ENCODE data around the gene CAMSAP1. TPM values are rescaled to one million over a fixed set of nuclear protein-coding genes. Genes with fewer than 3 reads are reported as not detected.

The CAMSAP1 gene
- total and polyA plus RNA-seq, 10 donors: 2.4 to 34.3 (median 19.8) TPM

- Histone ChIP-seq H3K9me3 (no peaks in the 10 kb centered on the region), H3K27ac (no peak overlapping the region), H3K36me3 (no peaks in the 10 kb centered on the region), H3K27me3 (replicated peaks in 1 of 7) (no peaks in the 10 kb centered on the region), H3K4me1 (peaks cover 18 to 93% (median 48%) of the 10 kb centered on the region in 6 donors), H3K4me3 (no peak overlapping the region)
- intact Hi-C loops (cut with DNase I; ENCODE audit: low total_unique reads): no loop called here
- DNase-seq: no peak
- TF ChIP-seq POLR2AphosphoS5 (IDR thresholded peaks at IDR 0.05) (no peak), CTCF (IDR thresholded peaks at IDR 0.05 in 8 of 11, conservative IDR thresholded peaks at IDR 0.05 in 3 of 11) (no peak), POLR2A (IDR thresholded peaks at IDR 0.05) (no peak)
- 88 to 94% (median 92%) methylated on average over 15 to 19 of the region's 19 CpGs for WGBS, 5 donors
Observed at GRCh38 chr9:135889564-135890189, 17.7 kb downstream of the CAMSAP1 start.

DNA sequence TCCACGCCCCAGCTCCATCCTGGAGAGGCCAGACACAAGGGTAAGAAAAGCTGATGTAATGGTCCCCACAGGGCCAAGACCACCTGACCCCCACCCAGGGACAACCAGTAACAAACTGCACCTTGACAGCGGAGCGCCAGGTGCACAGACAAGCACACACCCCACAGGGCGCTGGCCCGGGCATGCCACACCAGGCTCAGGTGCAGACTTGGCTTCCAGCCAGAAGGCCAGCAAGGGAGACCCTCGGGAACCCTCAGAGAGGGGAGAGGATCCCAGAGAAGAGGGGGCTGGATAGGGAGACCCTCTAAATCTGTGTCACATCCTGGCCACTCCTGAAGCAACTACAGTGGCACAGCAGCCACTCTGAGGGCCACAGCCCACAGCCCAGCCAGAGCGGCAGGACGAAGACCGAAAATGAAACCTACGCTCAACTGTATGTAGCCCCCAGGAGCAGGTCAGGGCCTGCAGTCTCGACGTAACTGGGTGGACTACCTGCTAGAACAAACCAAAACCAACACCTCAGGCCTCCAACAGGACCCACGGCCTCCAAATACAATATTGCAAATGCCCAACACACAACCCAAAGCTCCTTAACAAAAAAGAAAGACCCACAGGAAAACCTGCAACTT, 18.5 kb downstream of the CAMSAP1 start:
- Histone ChIP-seq H3K27me3 (replicated peaks in 1 of 7) (no peaks in the 10 kb centered on the region), H3K36me3 (no peaks in the 10 kb centered on the region), H3K4me1 (peaks cover 18 to 91% (median 47%) of the 10 kb centered on the region in 6 donors), H3K4me3 (no peak overlapping the region), H3K9me3 (no peaks in the 10 kb centered on the region), H3K27ac (no peak overlapping the region)
- no peak for DNase-seq
- 84 to 90% (median 87%) methylated on average over 13 of the region's 13 CpGs for WGBS, 5 donors
- intact Hi-C loops (cut with DNase I; ENCODE audit: low total_unique reads): no loop called here
- TF ChIP-seq POLR2A (IDR thresholded peaks at IDR 0.05) (no peak), POLR2AphosphoS5 (IDR thresholded peaks at IDR 0.05) (no peak), CTCF (IDR thresholded peaks at IDR 0.05 in 8 of 11, conservative IDR thresholded peaks at IDR 0.05 in 3 of 11) (no peak)

DNA sequence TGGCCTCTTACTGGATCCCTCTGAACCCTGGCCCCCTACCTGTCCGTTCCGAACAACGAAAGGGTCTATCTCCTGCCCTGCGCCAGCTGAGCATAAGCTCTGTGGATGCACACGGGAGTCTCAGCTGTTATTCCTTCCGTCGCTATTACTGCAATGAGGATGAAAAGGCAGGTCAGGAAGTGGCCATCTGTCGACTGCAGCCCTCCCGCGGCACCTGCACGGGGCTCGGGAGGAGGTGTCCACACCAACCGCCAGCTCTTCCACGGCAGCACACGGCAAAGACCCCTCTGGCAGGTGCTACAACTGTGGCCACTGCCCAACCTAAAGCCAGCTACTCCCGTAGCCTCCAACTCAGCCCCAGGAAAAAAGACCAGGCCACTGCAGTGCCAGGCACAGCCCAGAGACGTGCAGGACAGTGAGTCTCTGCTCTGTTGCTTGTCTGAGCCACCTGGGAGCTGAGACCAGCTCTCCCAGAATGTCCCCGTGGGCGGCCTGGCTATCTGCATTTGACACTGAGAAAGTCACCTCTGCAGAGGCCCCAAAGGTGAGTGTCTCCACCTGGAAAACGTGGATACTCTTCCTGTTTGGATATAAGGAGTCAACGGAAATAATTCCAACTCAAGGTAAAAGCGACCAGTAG, 19.1 kb downstream of the CAMSAP1 start:
- H3K4me3 ChIP-seq: peak overlapping the region in 2 of 8 donors; percentile 11 to 44
- peak overlapping the region in 7 of 8 donors; percentile 28 to 61 (median 52) for H3K27ac ChIP-seq
- no peaks in the 10 kb centered on the region for H3K36me3 ChIP-seq
- H3K4me1 ChIP-seq: peaks cover 18 to 91% (median 47%) of the 10 kb centered on the region in 6 donors
- WGBS, 5 donors: 69 to 95% (median 78%) methylated on average over 9 to 22 of the region's 22 CpGs
- TF ChIP-seq CTCF (IDR thresholded peaks at IDR 0.05 in 8 of 11, conservative IDR thresholded peaks at IDR 0.05 in 3 of 11) (no peak), POLR2A (IDR thresholded peaks at IDR 0.05) (no peak), POLR2AphosphoS5 (IDR thresholded peaks at IDR 0.05) (no peak)
- DNase-seq: peak; percentile 47
- no peaks in the 10 kb centered on the region for H3K27me3 ChIP-seq (replicated peaks in 1 of 7)
- no peaks in the 10 kb centered on the region for H3K9me3 ChIP-seq
- intact Hi-C loops (cut with DNase I; ENCODE audit: low total_unique reads): no loop called here

DNA sequence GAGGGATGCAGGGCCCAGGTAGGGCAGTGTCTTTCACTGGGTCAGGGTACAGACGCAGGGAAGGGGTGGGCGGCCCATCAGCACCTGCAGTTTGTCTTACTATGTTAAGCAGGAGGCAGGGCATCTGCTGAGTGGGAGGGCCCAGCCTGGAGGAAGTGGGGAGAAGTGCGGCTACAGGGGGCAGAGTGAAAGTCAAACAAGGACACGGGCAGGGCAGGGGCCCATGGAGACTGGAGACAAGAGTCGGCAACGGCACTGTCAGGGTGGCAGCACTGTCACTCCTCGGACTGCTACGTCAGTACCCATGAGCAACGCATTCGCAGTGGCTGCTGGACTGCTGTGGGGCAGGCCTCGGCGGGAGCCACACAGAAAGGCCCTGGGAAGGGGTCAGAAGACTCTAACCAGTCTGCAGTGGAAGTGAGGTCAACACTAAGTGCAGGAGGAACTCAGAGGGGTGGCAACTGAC, 19.7 kb downstream of the CAMSAP1 start:
- H3K36me3 ChIP-seq: peaks cover 0 to 3% (median under 1%) of the 10 kb centered on the region in 6 donors
- peak overlapping the region in 7 of 8 donors; percentile 28 to 61 (median 52) for H3K27ac ChIP-seq
- peak in 2 of 11 experiments; percentile 13 to 36 for TF ChIP-seq CTCF (IDR thresholded peaks at IDR 0.05 in 8 of 11, conservative IDR thresholded peaks at IDR 0.05 in 3 of 11)
- TF ChIP-seq POLR2A (IDR thresholded peaks at IDR 0.05): no peak
- peak in 1 of 3 donors; percentile 36 for TF ChIP-seq POLR2AphosphoS5 (IDR thresholded peaks at IDR 0.05)
- peaks cover 18 to 92% (median 45%) of the 10 kb centered on the region in 6 donors for H3K4me1 ChIP-seq
- peak overlapping the region in 3 of 8 donors; percentile 11 to 44 (median 14) for H3K4me3 ChIP-seq
- intact Hi-C loops (cut with DNase I; ENCODE audit: low total_unique reads): no loop called here
- DNase-seq: peak; percentile 85
- no peaks in the 10 kb centered on the region for H3K27me3 ChIP-seq (replicated peaks in 1 of 7)
- WGBS, 5 donors: 12 to 33% (median 16%) methylated on average over 12 of the region's 12 CpGs
- no peaks in the 10 kb centered on the region for H3K9me3 ChIP-seq
